Measurements from ENCODE around the gene NUP93.

DNA sequence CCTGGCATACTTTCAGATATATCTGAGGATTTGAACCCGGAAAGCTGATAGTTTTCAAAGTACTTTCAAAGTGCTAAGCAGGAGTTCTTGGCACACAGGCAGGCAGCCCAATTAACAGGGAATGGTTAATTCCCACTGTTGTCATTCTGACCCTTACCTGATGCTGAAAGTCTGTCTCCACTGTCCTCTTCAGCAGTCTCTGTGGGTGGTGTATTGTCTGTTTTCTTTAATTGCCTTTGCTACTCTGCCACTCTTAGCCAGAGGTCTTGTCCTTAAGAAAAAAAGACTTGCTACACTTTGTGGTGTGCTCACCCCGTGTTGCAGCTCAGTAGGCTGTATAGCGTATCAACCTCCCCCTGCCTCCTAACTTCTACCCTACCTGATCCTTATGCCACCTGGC lies 71.8 kb downstream of the NUP93 start:
- no peak for TF ChIP-seq POLR2AphosphoS5 (IDR thresholded peaks at IDR 0.05; ENCODE audit: low read depth)
- no peak for TF ChIP-seq CREB1 (CRISPR knock-in tag; IDR thresholded peaks at IDR 0.05; ENCODE audit: low read depth)
- TF ChIP-seq, protein P1, sequence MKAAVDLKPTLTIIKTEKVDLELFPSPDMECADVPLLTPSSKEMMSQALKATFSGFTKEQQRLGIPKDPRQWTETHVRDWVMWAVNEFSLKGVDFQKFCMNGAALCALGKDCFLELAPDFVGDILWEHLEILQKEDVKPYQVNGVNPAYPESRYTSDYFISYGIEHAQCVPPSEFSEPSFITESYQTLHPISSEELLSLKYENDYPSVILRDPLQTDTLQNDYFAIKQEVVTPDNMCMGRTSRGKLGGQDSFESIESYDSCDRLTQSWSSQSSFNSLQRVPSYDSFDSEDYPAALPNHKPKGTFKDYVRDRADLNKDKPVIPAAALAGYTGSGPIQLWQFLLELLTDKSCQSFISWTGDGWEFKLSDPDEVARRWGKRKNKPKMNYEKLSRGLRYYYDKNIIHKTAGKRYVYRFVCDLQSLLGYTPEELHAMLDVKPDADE (IDR thresholded peaks at IDR 0.05): no peak
- TF ChIP-seq, protein P2, sequence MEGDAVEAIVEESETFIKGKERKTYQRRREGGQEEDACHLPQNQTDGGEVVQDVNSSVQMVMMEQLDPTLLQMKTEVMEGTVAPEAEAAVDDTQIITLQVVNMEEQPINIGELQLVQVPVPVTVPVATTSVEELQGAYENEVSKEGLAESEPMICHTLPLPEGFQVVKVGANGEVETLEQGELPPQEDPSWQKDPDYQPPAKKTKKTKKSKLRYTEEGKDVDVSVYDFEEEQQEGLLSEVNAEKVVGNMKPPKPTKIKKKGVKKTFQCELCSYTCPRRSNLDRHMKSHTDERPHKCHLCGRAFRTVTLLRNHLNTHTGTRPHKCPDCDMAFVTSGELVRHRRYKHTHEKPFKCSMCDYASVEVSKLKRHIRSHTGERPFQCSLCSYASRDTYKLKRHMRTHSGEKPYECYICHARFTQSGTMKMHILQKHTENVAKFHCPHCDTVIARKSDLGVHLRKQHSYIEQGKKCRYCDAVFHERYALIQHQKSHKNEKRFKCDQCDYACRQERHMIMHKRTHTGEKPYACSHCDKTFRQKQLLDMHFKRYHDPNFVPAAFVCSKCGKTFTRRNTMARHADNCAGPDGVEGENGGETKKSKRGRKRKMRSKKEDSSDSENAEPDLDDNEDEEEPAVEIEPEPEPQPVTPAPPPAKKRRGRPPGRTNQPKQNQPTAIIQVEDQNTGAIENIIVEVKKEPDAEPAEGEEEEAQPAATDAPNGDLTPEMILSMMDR (conservative IDR thresholded peaks at IDR 0.05; ENCODE audit: low read depth in 2 of 2): no peak
- no peak for TF ChIP-seq STAT1 (IDR thresholded peaks at IDR 0.05; ENCODE audit: unreplicated experiment)
- TF ChIP-seq, protein P3, sequence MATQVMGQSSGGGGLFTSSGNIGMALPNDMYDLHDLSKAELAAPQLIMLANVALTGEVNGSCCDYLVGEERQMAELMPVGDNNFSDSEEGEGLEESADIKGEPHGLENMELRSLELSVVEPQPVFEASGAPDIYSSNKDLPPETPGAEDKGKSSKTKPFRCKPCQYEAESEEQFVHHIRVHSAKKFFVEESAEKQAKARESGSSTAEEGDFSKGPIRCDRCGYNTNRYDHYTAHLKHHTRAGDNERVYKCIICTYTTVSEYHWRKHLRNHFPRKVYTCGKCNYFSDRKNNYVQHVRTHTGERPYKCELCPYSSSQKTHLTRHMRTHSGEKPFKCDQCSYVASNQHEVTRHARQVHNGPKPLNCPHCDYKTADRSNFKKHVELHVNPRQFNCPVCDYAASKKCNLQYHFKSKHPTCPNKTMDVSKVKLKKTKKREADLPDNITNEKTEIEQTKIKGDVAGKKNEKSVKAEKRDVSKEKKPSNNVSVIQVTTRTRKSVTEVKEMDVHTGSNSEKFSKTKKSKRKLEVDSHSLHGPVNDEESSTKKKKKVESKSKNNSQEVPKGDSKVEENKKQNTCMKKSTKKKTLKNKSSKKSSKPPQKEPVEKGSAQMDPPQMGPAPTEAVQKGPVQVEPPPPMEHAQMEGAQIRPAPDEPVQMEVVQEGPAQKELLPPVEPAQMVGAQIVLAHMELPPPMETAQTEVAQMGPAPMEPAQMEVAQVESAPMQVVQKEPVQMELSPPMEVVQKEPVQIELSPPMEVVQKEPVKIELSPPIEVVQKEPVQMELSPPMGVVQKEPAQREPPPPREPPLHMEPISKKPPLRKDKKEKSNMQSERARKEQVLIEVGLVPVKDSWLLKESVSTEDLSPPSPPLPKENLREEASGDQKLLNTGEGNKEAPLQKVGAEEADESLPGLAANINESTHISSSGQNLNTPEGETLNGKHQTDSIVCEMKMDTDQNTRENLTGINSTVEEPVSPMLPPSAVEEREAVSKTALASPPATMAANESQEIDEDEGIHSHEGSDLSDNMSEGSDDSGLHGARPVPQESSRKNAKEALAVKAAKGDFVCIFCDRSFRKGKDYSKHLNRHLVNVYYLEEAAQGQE (IDR thresholded peaks at IDR 0.05; ENCODE audit: unreplicated experiment): no peak
- TF ChIP-seq EZH2 (IDR thresholded peaks at IDR 0.05; ENCODE audit: low read depth, unreplicated experiment): no peak
- TF ChIP-seq EZH2phosphoT487 (IDR thresholded peaks at IDR 0.05; ENCODE audit: unreplicated experiment): no peak
- no peak for TF ChIP-seq NANOG (IDR thresholded peaks at IDR 0.05; ENCODE audit: borderline replicate concordance)
- no peak for TF ChIP-seq ZNF114 (CRISPR knock-in tag; IDR thresholded peaks at IDR 0.05)
- TF ChIP-seq JUNB (IDR thresholded peaks at IDR 0.05; ENCODE audit: unreplicated experiment): no peak
- TF ChIP-seq ZNF331 (CRISPR knock-in tag; IDR thresholded peaks at IDR 0.05; ENCODE audit: low read depth): no peak
- TF ChIP-seq, protein P4, sequence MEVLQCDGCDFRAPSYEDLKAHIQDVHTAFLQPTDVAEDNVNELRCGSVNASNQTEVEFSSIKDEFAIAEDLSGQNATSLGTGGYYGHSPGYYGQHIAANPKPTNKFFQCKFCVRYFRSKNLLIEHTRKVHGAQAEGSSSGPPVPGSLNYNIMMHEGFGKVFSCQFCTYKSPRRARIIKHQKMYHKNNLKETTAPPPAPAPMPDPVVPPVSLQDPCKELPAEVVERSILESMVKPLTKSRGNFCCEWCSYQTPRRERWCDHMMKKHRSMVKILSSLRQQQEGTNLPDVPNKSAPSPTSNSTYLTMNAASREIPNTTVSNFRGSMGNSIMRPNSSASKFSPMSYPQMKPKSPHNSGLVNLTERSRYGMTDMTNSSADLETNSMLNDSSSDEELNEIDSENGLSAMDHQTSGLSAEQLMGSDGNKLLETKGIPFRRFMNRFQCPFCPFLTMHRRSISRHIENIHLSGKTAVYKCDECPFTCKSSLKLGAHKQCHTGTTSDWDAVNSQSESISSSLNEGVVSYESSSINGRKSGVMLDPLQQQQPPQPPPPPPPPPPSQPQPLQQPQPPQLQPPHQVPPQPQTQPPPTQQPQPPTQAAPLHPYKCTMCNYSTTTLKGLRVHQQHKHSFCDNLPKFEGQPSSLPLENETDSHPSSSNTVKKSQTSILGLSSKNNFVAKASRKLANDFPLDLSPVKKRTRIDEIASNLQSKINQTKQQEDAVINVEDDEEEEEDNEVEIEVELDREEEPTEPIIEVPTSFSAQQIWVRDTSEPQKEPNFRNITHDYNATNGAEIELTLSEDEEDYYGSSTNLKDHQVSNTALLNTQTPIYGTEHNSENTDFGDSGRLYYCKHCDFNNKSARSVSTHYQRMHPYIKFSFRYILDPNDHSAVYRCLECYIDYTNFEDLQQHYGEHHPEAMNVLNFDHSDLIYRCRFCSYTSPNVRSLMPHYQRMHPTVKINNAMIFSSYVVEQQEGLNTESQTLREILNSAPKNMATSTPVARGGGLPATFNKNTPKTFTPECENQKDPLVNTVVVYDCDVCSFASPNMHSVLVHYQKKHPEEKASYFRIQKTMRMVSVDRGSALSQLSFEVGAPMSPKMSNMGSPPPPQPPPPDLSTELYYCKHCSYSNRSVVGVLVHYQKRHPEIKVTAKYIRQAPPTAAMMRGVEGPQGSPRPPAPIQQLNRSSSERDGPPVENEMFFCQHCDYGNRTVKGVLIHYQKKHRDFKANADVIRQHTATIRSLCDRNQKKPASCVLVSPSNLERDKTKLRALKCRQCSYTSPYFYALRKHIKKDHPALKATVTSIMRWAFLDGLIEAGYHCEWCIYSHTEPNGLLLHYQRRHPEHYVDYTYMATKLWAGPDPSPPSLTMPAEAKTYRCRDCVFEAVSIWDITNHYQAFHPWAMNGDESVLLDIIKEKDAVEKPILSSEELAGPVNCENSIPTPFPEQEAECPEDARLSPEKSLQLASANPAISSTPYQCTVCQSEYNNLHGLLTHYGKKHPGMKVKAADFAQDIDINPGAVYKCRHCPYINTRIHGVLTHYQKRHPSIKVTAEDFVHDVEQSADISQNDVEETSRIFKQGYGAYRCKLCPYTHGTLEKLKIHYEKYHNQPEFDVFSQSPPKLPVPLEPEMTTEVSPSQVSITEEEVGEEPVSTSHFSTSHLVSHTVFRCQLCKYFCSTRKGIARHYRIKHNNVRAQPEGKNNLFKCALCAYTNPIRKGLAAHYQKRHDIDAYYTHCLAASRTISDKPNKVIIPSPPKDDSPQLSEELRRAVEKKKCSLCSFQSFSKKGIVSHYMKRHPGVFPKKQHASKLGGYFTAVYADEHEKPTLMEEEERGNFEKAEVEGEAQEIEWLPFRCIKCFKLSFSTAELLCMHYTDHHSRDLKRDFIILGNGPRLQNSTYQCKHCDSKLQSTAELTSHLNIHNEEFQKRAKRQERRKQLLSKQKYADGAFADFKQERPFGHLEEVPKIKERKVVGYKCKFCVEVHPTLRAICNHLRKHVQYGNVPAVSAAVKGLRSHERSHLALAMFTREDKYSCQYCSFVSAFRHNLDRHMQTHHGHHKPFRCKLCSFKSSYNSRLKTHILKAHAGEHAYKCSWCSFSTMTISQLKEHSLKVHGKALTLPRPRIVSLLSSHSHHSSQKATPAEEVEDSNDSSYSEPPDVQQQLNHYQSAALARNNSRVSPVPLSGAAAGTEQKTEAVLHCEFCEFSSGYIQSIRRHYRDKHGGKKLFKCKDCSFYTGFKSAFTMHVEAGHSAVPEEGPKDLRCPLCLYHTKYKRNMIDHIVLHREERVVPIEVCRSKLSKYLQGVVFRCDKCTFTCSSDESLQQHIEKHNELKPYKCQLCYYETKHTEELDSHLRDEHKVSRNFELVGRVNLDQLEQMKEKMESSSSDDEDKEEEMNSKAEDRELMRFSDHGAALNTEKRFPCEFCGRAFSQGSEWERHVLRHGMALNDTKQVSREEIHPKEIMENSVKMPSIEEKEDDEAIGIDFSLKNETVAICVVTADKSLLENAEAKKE (CRISPR knock-in tag; IDR thresholded peaks at IDR 0.05): no peak

Data from GM23338 (cell line).